ENCODE results near the gene OSBPL10.

The OSBPL10 gene

DNA sequence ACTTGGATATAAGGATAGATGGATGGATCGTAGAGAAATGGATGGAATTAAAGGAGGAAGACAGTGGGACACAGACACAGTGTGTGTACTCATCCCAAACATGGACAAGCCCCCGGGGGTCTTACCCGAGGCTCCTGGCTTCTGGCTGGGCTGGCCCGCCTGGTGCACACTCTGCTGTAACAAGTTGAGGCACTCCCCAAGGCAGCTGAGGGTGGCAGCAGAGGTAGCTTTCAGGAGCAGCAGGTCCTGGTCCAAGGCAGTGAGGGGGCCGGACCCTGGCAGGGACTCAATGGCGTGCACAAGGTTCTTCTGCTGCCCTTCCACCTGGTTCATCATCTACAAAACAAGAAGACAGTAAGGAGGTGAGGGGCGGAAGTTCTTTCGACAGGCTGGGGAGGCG, 233.3 kb downstream of the OSBPL10 start:
- no peak for FAIRE-seq
- no peak for DNase-seq (ENCODE audit: insufficient read length, low spot score)
- no peak for TF ChIP-seq POLR2AphosphoS5 (IDR thresholded peaks at IDR 0.05; ENCODE audit: low read depth, low read length)

DNA sequence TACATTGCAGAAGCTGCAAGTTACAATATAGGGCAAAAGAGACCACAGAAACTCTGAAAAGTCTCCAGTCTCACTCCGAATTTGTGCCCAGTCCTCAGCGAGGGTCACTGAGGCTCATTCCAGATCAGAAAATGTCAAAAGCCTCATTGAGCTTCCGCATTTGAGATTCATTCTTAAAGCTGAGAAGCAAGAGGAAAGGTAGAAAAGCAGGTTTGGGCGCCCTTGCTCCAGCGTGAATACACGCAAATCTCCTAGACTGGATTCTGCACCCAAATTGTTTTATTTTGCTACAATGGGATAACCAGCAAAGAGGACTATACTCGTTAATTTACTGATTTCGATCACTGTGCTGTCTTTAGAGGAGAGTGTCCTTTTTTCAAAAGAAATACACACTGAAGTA, 236.1 kb downstream of the OSBPL10 start:
- no peak for FAIRE-seq

DNA sequence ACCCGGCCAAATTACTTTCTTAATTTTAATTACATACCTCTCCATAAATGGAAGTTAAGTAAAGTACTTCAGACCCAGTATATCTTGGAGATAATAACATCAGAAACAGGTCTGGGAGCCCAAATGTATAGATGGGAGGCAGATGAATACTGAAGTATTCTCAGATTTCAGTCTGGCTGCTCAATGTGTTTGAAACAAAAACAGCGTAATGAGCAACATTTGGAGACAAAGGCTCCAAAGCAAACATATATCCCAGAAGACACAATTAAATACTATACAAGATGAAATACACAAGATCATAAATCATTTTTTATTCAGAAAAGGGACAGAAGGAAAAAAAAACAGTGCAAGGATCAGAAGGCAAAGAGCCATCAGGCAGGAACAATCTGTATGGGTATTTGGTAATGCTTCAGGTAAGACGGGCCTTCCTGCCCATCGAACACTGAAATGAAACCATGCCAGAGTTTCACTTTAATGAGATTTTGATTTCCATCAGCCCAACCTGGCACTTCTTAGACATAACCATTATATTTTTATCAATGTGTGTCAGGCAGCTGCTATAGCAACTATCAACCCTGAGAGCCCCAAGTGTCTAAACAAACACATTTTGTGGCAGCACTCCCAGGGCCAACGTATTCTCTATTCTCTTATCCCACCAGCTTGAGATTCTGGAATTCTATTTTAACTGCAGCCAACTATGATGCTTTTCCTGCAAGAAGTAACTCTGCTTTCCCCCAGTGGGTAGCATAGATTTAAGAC, 237.6 kb downstream of the OSBPL10 start:
- FAIRE-seq (no peak), DNase-seq (ENCODE audit: insufficient read length, low spot score) (no peak)
- TF ChIP-seq POU2F2 (IDR thresholded peaks at IDR 0.05; ENCODE audit: low read depth, low read length) = no peak
- no peak for TF ChIP-seq SPI1 (IDR thresholded peaks at IDR 0.05; ENCODE audit: low read depth, low read length)
- no peak for TF ChIP-seq POLR2AphosphoS5 (IDR thresholded peaks at IDR 0.05; ENCODE audit: low read depth, low read length)
- no peak for TF ChIP-seq POLR2A (IDR thresholded peaks at IDR 0.05; ENCODE audit: low read depth, low read length)
- TF ChIP-seq PAX5 (IDR thresholded peaks at IDR 0.05; ENCODE audit: insufficient read depth, low read length, severe bottlenecking) = no peak
- TF ChIP-seq TAF1 (IDR thresholded peaks at IDR 0.05; ENCODE audit: low read depth, low read length) = no peak

More for the DNA sequence above, 236.1 kb downstream of the OSBPL10 start:
- no peak for DNase-seq (ENCODE audit: insufficient read length, low spot score)
- TF ChIP-seq SPI1 (IDR thresholded peaks at IDR 0.05; ENCODE audit: low read depth, low read length) (no peak), POU2F2 (IDR thresholded peaks at IDR 0.05; ENCODE audit: low read depth, low read length) (no peak)

DNA sequence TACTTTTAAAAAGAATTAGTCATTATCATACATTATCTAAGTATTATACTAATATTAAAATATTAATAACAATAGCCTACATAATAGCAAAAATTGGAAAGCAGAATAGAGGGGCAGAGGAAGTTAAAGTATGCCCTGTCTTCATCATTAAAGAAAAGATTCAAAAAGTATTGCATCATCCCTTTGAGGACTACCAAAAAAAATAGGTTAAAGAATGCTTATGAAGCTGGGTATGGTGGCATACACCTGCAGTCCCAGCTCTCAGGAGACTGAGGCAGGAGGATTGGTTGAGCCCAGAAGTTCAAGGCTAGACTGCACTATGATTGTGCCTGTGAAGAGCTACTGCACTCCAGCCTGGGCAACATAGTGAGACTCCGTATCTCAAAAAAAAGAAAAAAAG, 240.7 kb downstream of the OSBPL10 start:
- FAIRE-seq = no peak
- no peak for DNase-seq (ENCODE audit: insufficient read length, low spot score)
- TF ChIP-seq POLR2A (IDR thresholded peaks at IDR 0.05; ENCODE audit: low read depth, low read length) (no peak), PAX5 (IDR thresholded peaks at IDR 0.05; ENCODE audit: insufficient read depth, low read length, severe bottlenecking) (no peak)

DNA sequence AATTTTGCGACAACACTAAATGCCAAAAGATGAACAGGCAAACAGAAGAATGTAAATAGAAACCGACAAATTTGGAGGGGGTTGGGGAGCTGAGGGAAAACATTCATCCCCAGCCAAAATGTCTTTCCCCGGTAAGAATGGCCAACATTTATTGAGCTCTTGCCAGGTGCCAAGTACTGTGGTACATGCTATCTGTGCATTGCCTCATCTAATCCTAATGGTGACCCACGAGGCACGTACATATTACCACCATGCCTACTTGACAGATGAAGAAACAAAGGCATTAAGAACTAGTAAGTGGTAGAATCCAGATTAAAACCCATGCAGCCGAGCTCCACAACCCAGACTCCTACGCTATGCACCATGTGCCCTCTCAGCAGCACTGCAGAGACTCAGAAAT, 242.7 kb downstream of the OSBPL10 start:
- no peak for TF ChIP-seq POLR2AphosphoS5 (IDR thresholded peaks at IDR 0.05; ENCODE audit: low read depth, low read length)
- DNase-seq (ENCODE audit: insufficient read length, low spot score) = no peak
- FAIRE-seq = no peak

DNA sequence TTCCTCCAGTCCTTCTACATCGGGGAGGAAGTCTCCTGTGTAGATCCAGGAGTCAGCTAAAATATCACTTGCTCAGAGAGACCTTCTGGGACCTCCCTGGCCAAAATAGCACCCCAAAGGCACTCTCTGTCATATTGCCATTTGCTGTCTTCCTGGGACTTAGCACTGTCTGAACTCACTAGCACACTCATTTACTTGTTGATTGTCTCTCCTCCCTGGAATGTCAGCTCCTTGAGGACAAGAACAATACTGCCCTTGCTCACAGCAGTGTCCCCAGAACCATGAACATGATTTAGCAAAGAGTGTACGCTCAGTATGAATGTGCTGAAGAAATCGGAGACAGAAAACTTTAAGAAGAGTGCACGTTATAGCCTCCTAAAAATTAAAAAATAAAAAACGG, 245.4 kb downstream of the OSBPL10 start:
- no peak for TF ChIP-seq POU2F2 (IDR thresholded peaks at IDR 0.05; ENCODE audit: low read depth, low read length)
- TF ChIP-seq SPI1 (IDR thresholded peaks at IDR 0.05; ENCODE audit: low read depth, low read length) = no peak
- TF ChIP-seq PAX5 (IDR thresholded peaks at IDR 0.05; ENCODE audit: insufficient read depth, low read length, severe bottlenecking) = no peak
- no peak for TF ChIP-seq TAF1 (IDR thresholded peaks at IDR 0.05; ENCODE audit: low read depth, low read length)
- TF ChIP-seq POLR2AphosphoS5 (IDR thresholded peaks at IDR 0.05; ENCODE audit: low read depth, low read length) = no peak
- TF ChIP-seq POLR2A (IDR thresholded peaks at IDR 0.05; ENCODE audit: low read depth, low read length) = no peak

DNA sequence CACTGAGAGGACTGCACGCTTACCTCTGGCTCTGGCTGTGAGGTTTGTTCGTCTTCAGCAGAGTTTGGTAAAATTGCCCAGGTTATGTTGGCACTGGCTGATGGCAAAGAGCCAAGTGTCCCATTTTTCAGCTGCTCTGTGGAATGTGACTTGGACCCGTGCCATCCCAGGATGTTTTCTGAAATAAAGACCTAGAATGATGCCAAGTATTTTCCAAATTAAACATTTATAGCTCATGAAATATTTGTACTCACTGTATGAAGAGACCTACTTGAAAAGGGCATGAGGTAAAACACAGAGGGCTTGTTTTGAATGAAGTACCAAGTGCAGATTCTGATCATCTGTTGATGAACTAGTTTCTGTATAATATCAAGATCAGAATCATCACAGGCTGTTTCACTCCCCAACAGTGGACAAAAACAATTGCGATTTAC, 247.8 kb downstream of the OSBPL10 start:
- TF ChIP-seq POLR2AphosphoS5 (IDR thresholded peaks at IDR 0.05; ENCODE audit: low read depth, low read length) = no peak
- no peak for TF ChIP-seq POLR2A (IDR thresholded peaks at IDR 0.05; ENCODE audit: low read depth, low read length)
- no peak for TF ChIP-seq POU2F2 (IDR thresholded peaks at IDR 0.05; ENCODE audit: low read depth, low read length)
- no peak for TF ChIP-seq SPI1 (IDR thresholded peaks at IDR 0.05; ENCODE audit: low read depth, low read length)
- TF ChIP-seq TAF1 (IDR thresholded peaks at IDR 0.05; ENCODE audit: low read depth, low read length) = no peak
- no peak for TF ChIP-seq PAX5 (IDR thresholded peaks at IDR 0.05; ENCODE audit: insufficient read depth, low read length, severe bottlenecking)
- no peak for DNase-seq (ENCODE audit: insufficient read length, low spot score)
- no peak for FAIRE-seq

More for the DNA sequence above, 245.4 kb downstream of the OSBPL10 start:
- DNase-seq (ENCODE audit: insufficient read length, low spot score) (no peak), FAIRE-seq (no peak)

DNA sequence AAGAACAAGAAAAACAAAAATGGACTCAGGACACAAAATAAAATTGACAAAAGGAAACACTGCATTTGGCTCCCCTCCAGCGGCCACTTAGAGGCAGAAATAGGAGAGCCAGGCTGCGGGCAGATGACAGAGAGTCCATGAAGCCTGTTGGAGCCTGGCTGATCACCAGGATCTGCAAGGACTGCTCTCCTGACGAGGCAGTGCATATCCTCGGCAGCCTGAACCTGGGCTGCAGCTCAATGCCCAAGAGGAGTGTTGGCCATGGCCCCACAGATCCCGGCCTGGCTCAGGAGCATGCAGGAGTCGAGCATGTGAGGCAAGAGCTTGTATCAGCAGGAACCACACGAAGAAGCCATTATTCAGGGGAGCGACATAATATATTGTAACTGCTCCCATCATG, 248.5 kb downstream of the OSBPL10 start:
- no peak for DNase-seq (ENCODE audit: insufficient read length, low spot score)
- no peak for FAIRE-seq
- TF ChIP-seq POLR2A (IDR thresholded peaks at IDR 0.05; ENCODE audit: low read depth, low read length) (no peak), TAF1 (IDR thresholded peaks at IDR 0.05; ENCODE audit: low read depth, low read length) (no peak), PAX5 (IDR thresholded peaks at IDR 0.05; ENCODE audit: insufficient read depth, low read length, severe bottlenecking) (no peak), POLR2AphosphoS5 (IDR thresholded peaks at IDR 0.05; ENCODE audit: low read depth, low read length) (no peak), SPI1 (IDR thresholded peaks at IDR 0.05; ENCODE audit: low read depth, low read length) (no peak), POU2F2 (IDR thresholded peaks at IDR 0.05; ENCODE audit: low read depth, low read length) (no peak)

DNA sequence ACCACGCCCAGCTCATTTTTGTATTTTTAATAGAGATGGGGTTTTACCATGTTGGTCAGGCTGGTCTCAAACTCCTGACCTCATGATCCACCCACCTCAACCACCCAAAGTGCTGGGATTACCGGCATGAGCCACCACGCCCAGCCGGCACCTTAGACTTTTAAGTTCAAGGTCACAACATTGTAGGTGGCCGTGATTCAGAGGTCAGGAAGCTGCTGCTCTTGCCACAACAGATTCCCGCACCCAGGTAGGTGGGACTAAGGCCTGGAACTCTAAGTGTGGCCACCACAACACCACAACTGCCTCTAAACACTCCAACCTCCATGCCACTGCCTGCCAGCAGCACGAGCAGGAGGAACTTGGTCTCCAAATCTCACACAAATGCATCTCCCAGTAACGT, 251.5 kb downstream of the OSBPL10 start:
- DNase-seq (ENCODE audit: insufficient read length, low spot score) (no peak), FAIRE-seq (no peak)
- TF ChIP-seq POLR2A (IDR thresholded peaks at IDR 0.05; ENCODE audit: low read depth, low read length) (no peak), POU2F2 (IDR thresholded peaks at IDR 0.05; ENCODE audit: low read depth, low read length) (no peak), PAX5 (IDR thresholded peaks at IDR 0.05; ENCODE audit: insufficient read depth, low read length, severe bottlenecking) (no peak), POLR2AphosphoS5 (IDR thresholded peaks at IDR 0.05; ENCODE audit: low read depth, low read length) (no peak), TAF1 (IDR thresholded peaks at IDR 0.05; ENCODE audit: low read depth, low read length) (no peak), SPI1 (IDR thresholded peaks at IDR 0.05; ENCODE audit: low read depth, low read length) (no peak)

DNA sequence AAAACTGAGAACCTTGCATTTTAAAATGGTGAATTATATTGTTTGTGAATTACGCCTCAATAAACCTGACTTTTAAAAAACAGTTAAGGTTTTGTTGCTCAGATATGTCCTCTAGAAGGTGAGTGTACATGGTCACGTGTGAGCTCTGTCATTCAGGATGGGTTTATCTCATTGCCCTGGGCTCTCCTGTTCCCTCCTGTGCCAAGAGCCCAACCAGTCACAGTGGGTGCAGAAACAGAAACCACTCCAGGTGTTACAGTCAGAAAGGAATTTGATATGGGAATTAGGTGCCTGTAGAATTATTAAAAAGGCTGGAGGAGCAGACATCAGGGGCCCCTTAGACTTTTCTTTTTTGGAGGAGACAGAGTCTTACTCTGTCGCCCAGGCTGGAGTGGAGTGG, 252.0 kb downstream of the OSBPL10 start:
- no peak for DNase-seq (ENCODE audit: insufficient read length, low spot score)
- no peak for FAIRE-seq
- TF ChIP-seq TAF1 (IDR thresholded peaks at IDR 0.05; ENCODE audit: low read depth, low read length) (no peak), POLR2A (IDR thresholded peaks at IDR 0.05; ENCODE audit: low read depth, low read length) (no peak), PAX5 (IDR thresholded peaks at IDR 0.05; ENCODE audit: insufficient read depth, low read length, severe bottlenecking) (no peak), POLR2AphosphoS5 (IDR thresholded peaks at IDR 0.05; ENCODE audit: low read depth, low read length) (no peak), POU2F2 (IDR thresholded peaks at IDR 0.05; ENCODE audit: low read depth, low read length) (no peak), SPI1 (IDR thresholded peaks at IDR 0.05; ENCODE audit: low read depth, low read length) (no peak)

DNA sequence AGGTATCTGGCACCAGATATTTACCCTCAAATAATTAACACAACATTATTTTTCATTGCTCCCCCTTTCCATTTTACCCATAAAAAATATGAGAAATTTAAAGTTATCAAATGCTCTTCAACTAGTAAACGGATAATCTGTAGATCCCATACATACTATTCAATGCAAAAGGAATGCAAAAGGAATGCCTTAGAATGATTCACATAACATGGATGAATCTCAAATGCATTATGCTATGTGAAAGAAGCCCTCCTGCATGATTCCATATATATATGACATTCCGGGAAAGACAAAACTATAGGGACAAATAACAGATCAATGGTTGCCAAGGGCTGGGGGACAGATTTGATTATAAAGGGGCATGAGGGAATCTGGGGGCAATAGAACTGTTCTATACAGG, 252.7 kb downstream of the OSBPL10 start:
- DNase-seq (ENCODE audit: insufficient read length, low spot score) (no peak), FAIRE-seq (no peak)
- TF ChIP-seq POLR2AphosphoS5 (IDR thresholded peaks at IDR 0.05; ENCODE audit: low read depth, low read length) = no peak
- no peak for TF ChIP-seq POLR2A (IDR thresholded peaks at IDR 0.05; ENCODE audit: low read depth, low read length)
- no peak for TF ChIP-seq PAX5 (IDR thresholded peaks at IDR 0.05; ENCODE audit: insufficient read depth, low read length, severe bottlenecking)
- TF ChIP-seq SPI1 (IDR thresholded peaks at IDR 0.05; ENCODE audit: low read depth, low read length) = no peak
- no peak for TF ChIP-seq TAF1 (IDR thresholded peaks at IDR 0.05; ENCODE audit: low read depth, low read length)
- TF ChIP-seq POU2F2 (IDR thresholded peaks at IDR 0.05; ENCODE audit: low read depth, low read length) = no peak
